PC-3 (cell line): ENCODE data around the gene JSRP1.

Experiments used
- CTCF ChIP-seq: fragments of 300-600 bp; sonication (generic); conservative IDR thresholded peaks from 2 replicates; pipeline ENCODE4 v1.5.1; 2017; ENCODE audit warnings: antibody characterized with exemption, low read depth, mild to moderate bottlenecking, low read length
- EZH2 ChIP-seq: fragments of 300-600 bp; sonication (generic); IDR thresholded peaks from one replicate; pipeline ENCODE4 v1.6.1; 2017; ENCODE audit warnings: antibody characterized with exemption, mild to moderate bottlenecking, low read length; ENCODE audit not compliant: unreplicated experiment

- no peak for TF ChIP-seq EZH2
- peak; percentile 56 for TF ChIP-seq CTCF
Measured at GRCh38 chr19:2261438-2262172, 5.4 kb upstream of the JSRP1 start.
